Measurements from ENCODE around the gene GCAT.
A peak's percentile ranks its signal among the peaks of the same experiment; 100 is the strongest.

The GCAT gene

DNA sequence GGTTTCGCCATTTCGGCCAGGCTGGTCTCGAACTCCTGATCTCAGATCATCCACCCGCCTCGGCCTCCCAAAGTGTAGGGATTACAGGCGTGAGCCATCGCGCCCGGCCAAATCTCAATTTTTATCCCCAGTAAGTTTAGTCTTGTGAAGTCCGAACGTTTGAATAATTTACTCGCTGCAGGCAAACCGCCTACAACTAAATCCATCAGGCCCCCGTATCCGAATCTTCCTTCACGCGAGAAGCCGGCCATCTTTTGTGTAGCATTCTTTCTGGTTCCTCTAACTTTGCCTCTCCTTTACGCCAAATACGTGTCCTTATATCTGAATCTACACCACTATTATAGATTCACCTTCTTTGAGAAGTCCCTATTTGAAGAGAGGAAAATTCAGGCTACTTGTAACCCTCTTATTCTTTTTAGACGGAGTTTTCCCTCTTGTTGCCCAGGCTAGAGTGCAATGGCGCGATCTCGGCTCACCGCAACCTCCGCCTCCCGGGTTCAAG, 40.9 kb downstream of the GCAT start:
- no peak for DNase-seq

DNA sequence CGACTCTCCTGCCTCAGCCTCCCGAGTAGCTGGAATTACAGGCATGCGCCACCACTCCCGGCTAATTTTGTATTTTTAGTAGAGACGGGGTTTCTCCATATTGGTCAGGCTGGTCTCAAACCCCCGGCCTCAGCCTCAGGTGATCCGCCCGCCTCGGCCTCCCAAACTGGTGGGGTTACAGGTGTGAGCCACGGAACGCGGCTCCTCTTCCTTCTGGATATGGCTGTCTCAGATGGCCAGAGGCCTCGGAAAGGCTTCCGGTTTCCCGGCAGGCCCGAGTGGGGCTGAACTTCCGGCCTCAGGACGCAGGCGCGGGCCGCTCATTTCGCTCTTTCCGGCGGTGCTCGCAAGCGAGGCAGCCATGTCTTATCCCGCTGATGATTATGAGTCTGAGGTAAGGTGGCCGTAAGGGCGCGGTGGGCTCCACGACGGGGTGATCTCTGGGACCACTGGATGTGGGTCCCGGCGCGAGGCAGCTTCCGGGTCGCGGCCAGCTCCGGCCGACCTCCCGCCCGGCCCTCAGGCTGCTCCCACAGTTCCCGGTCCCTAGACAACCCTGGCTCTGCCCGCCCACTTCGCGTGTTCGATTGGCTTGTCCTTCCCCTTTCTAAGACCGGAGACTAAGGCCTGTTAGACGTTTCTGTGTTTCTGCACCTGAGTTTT, 41.5 kb downstream of the GCAT start, which contains the start of gene EIF3L:
EIF3L (plus strand) TSS at position 331 of the 663 bp plus-strand sequence; CDS start at position 362, 31 bp downstream.
- peak in 1 of 2 experiments; percentile 58 for DNase-seq

- DNase-seq, result no peak
Observed at GRCh38 chr22:37850801-37851200, 43.1 kb downstream of the GCAT start.

GRCh38 chr22:37852418-37852817, 44.7 kb downstream of the GCAT start:
- no peak for DNase-seq

GRCh38 chr22:37854946-37855345, 47.2 kb downstream of the GCAT start:
- no peak for DNase-seq

- no peak for DNase-seq
Observed at GRCh38 chr22:37855462-37855861, 47.7 kb downstream of the GCAT start.

DNA sequence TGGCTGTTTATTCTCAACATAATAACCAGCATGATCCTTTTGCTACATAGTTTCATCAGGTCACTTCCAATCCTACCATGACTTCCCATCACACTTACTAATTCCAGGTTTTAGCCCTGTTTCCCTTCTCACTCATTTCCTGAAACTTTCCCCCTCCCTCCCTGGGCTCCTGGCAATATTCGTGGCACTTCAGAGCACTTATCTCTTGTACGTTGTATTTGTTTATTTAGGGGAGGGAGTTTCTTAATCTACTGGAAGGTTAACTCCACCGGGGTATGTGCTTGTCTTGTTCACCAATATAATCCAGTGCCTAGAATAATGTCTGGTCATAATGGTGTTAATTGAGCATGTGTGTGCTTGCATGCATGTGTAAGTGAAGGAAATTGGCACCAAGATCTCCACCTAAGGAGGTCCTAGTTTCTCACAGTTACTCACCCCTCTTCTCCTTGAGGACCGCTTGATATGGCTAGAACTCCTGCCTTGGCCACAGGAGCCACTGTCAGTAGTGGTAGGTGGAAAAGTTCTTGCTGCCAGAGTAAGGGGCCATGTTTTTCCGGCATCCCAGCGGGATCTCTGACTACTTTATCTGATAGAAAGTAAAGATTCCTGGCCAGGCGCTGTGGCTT, 53.2 kb downstream of the GCAT start:
- no peak for DNase-seq

GRCh38 chr22:37862570-37863325, 55.0 kb downstream of the GCAT start:
- DNase-seq, result no peak

GRCh38 chr22:37865510-37865909, 57.8 kb downstream of the GCAT start:
- no peak for DNase-seq
